ENCODE data around the gene ABCC6. TPM values are rescaled to one million over a fixed set of nuclear protein-coding genes. Genes with fewer than 3 reads are reported as not detected.
"Not testable (repeated sequence)": the region's sequence is repeated elsewhere in the genome, so short reads cannot be mapped to it uniquely, and the experiment has no call there.

ABCC6 gene
- total and polyA plus RNA-seq, 2 of the 4 experiments (the other 2 are of a cell fraction) = 0.36 to 1.3 TPM

DNA sequence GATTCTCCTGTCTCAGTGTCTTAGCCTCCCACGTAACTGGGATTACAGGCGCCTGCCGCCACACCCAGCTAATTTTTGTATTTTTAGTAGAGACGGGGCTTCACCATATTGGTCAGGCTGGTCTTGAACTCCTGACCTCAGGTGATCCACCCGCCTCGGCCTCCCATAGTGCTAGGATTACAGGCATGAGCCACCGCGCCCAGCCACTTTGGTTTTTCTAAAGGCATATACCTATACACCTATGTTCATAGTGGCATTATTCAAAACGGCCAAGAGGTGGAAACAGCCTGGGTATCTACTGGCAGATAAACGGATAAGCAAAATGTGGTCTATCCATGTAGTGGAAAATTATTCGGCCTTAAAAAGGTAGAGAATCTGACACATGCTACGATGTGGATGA, 70.3 kb downstream of the ABCC6 start:
- intact Hi-C loops (cut with micrococcal nuclease); POLR2A ChIA-PET (ENCODE audit: unreplicated experiment); H3K23ac ChIP-seq (ENCODE audit: low read depth, low read length); H3K56ac ChIP-seq (ENCODE audit: extremely low read depth, insufficient read depth, low read length); in situ Hi-C loops (cut with MboI; ENCODE audit: low sequenced_read_pairs); H2BK20ac ChIP-seq (ENCODE audit: low read depth, low read length); dilution Hi-C loops (cut with HindIII; ENCODE audit: low sequenced_read_pairs, unreplicated experiment); H3K27me3 ChIP-seq (ENCODE audit: control insufficient read depth, insufficient read depth, low read length); H3K4me2 ChIP-seq (ENCODE audit: low read depth, low read length); H4K5ac ChIP-seq (ENCODE audit: low read depth, low read length); ATAC-seq (ENCODE audit: low read depth); H2BK120ac ChIP-seq (ENCODE audit: low read depth, low read length); H4K8ac ChIP-seq (ENCODE audit: low read depth in 2 of 2, low read length in 2 of 2); CTCF ChIA-PET; H3K9me3 ChIP-seq (ENCODE audit: control insufficient read depth, insufficient read depth, low read length); H3K14ac ChIP-seq (replicated peaks; ENCODE audit: low read depth, low read length); H2BK15ac ChIP-seq (ENCODE audit: low read depth, low read length); H3K27ac ChIP-seq (ENCODE audit: insufficient read depth, low read length); H3K9me1 ChIP-seq (ENCODE audit: insufficient read depth, low read length); H3K4me3 ChIP-seq (ENCODE audit: insufficient read depth, low read depth, low read length); DNase-seq; H4K91ac ChIP-seq (ENCODE audit: insufficient read depth, low read depth, low read length); H2AFZ ChIP-seq (replicated peaks; ENCODE audit: low read length, poor library complexity); H3K18ac ChIP-seq (ENCODE audit: low read depth, low read length); H2BK5ac ChIP-seq (ENCODE audit: low read depth, low read length, poor library complexity, severe bottlenecking); H3K36me3 ChIP-seq (ENCODE audit: control insufficient read depth, insufficient read depth, low read length); H2AK9ac ChIP-seq (replicated peaks; ENCODE audit: low read depth, low read length, poor library complexity); H3K4ac ChIP-seq (ENCODE audit: low read depth, low read length); H3K9ac ChIP-seq (ENCODE audit: low read depth, low read length); H2AK5ac ChIP-seq (ENCODE audit: low read depth, low read length); BruUV-seq (replicated peaks): not testable (repeated sequence)
- WGBS, 2 experiments (ENCODE audit: extremely low coverage in 2 of 2, insufficient read length in 1 of 2) = 91% methylated on average over 3 of the region's 12 CpGs; no CpG with 5 or more reads in 1 of the 2 experiments
- peaks cover 11% of the 10 kb centered on the region for H3K4me1 ChIP-seq (ENCODE audit: control insufficient read depth, insufficient read depth, low read length)
- H3K79me1 ChIP-seq (ENCODE audit: low read depth in 1 of 2, low read length in 2 of 2) = peaks cover 0 to 13% of the 10 kb centered on the region in 2 experiments; a peak in 2 of 4 replicates
- peaks cover 30% of the 10 kb centered on the region for H4K20me1 ChIP-seq (ENCODE audit: insufficient read depth, low read length)

Measured in IMR-90 (cell line).